Glomerular endothelial cell (primary cell): Measurements from ENCODE around the gene TH. TPM values are rescaled to one million over a fixed set of nuclear protein-coding genes. Genes with fewer than 3 reads are reported as not detected.
"Not testable (repeated sequence)": the region's sequence is repeated elsewhere in the genome, so short reads cannot be mapped to it uniquely, and the experiment has no call there.

ENCODE experiments used
- DNase-seq: peaks from one replicate; pipeline ENCODE4 v3.0.0-alpha.2; 2011; ENCODE audit warnings: low read depth, low spot score; ENCODE audit errors: extremely low read depth
- total RNA-seq: library from RNA; depleted of rRNA; stranded (reverse); fragments of >200 nt; gene quantifications from 2 replicates; pipeline ENCODE4 v1.2.3, GENCODE V29; 2015

Gene TH
- total RNA-seq, 1 donor from 2014 or later: 0.23 TPM

DNA sequence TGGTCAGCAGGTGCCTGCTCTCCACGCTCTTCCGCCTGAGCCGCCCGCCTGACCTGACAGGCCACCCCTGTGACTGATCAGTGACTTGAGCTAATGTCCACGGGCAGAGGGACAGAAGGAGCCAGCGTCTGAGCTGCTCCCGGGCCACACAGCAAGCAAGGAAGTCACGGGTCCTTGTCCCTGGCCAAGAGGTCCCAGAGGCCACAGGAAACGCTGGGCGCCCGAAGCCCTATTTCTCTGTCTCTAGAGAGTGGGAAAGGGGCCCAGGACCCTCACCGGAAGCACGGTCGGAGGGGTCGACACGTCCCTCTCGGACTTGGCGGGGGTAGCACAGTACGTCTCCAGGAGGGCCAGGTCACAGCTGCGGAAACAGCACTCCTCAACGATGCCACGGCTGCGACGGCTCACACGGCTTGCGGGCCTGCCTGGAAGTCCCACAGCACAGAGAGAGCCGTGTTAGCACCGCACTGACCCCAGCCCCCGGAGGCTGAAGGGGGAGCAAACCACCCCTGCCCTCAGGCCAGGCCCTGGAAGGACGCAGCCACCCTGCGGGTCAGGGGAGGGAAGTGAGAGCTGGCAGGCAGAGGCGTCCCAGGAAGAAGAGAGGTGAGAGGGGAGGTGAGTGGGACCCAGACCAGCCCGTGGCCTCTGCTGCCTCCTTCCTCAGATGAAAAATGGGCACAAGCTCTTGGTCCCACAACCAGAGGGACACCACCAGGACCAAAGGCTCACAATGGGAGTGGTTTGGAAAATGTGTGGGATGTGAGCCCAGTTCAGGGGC, 38.2 kb downstream of the TH start:
- DNase-seq: no peak

DNA sequence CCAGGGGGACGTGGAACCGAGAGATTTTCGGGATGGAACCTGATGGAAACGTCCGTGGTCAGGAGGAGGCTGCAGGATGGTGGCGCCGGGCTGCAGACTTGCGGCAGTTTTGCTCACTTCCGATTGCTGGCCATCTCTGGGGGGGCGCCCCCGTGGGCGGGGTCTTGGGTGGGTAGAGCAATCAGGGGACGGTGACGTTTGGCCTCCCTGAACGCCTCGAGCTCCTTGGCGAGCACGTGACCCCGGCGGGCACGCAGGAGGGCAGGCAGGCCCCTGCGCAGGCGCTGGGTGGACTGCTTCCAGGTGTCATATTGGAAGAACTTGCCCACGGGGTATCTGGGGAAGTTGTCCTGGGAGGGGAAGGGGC, 38.8 kb downstream of the TH start:
- DNase-seq: no peak

DNA sequence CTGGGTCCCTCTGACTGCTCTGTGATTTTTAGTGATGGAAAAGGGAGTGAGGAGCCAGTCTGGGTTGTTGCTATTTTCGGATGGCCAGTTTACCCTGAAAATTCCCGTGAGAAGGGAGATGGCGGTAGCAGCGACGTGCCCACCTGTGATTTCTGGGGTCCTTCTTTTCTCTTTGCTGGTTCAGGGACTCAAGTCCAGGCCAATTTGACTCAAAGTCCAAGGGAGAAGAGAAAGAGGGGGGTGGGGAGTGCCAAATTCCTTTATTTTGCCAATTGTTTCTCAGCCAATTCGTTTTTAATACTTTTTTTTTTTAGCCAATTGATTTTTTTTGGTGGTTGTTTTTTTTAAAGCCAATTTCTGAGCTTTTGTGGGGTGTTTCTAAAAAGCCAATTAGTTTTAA, 39.4 kb downstream of the TH start:
- no peak for DNase-seq

DNA sequence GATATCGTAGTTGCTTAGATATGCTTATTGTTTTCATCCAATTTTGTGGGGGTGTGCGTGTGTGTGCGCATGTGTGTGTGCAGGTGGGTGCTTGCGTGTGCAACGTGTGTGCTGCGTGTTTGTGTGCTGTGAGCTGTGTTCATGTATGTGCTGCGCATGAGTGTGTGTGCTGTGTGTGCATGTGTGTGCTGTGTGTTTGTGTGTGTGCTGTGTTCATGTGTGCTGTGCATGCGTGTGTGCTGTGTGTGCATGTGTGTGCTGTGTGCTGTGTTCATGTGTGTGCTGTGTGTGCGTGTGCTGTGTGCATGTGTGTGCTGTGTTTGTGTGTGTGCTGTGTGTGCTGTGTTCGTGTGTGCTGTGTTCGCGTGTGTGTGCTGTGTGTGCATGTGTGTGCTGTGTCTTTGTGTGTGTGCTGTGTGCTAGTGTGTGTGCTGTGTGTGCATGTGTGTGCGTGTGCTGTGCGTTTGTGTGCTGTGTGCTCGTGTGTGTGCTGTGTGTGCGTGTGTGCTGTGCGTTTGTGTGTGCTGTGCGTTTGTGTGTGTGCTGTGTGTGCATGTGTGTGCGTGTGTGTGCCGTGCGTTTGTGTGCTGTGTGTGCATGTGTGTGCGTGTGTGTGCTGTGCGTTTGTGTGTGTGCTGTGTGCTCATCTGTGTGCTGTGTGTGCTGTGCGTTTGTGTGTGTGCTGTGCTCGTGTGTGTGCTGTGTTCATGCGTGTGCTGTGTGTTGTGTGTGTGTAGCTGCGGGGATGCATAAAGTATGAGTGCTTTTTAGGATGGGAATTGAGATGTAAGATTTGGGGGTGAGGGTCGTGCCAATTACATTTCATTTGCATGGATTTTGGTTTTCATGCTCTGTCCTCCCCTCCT, 40.0 kb downstream of the TH start:
- no peak for DNase-seq

DNA sequence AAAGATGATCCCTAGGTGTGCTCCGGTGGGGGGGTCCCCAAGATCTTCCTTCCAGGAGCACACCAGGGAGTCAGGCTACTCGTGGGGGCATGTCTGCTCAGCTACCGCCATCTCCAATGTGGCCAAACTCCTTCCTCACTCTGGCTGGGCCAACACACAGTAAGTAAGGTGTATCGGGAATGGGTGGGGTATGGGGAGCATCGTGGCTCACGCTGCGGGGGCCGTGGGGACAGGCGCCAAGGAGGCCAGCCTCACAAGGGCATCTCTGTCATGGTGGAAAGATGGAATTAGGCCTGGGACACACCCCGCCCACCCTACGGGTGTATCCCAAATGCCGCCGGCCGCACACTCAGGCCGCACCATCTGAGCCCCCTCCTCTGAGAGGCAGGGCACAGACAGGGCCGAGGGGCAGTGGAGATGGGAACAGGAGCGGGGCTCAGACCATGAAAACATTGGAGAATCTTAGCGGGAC, 40.7 kb downstream of the TH start:
- no peak for DNase-seq

DNA sequence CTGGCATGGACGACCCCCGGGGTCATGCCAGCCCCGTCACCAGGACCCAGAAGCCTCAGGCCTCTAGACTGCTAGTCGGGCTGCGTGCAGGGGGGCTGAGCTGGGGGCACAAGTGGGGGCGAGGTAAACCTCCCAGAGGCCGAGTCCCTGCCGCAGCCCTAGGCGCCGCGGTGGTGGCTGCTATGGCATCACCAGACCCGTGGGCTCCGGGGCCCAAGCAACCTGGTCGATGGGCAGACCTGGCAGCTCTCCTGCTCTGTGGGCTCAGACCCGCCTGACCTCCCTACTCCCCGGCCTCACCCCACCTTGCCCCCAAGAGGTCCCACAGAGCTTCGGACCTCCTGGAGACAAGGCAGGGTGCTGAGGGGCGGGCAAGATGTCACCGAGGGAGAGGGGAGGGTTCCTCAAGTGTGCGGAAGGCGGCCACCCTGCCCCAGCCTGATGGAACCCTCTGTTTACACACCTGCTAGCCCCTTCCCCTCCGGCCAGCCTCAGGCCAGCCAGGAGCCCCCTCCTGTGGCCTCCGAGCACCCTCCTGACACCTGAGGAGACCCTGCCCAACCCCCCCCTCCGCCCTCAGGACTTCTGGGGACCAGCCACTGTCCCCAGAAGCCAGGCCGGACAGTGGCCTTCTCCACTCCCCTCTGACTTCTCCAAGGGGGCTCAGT, 41.8 kb downstream of the TH start:
- DNase-seq: no peak

DNA sequence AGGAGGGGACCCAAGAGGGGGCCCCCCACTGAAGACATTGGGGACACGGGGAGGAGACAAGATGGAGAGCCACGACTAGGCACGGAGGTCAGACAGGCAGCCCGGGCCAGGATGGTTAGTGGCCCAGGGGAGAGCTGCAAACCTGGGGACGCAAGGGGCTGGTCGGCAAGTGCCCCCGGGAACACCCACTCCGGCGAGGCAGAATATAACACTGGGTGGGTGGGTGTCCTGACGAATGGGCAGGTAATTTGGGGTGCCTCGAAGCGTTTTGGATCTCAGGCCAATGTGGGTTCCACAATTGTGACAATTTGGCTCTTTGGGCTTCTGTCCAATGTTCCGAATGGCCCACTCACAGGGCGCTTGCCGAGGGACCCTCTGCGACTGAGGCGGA, 42.3 kb downstream of the TH start:
- no peak for DNase-seq

DNA sequence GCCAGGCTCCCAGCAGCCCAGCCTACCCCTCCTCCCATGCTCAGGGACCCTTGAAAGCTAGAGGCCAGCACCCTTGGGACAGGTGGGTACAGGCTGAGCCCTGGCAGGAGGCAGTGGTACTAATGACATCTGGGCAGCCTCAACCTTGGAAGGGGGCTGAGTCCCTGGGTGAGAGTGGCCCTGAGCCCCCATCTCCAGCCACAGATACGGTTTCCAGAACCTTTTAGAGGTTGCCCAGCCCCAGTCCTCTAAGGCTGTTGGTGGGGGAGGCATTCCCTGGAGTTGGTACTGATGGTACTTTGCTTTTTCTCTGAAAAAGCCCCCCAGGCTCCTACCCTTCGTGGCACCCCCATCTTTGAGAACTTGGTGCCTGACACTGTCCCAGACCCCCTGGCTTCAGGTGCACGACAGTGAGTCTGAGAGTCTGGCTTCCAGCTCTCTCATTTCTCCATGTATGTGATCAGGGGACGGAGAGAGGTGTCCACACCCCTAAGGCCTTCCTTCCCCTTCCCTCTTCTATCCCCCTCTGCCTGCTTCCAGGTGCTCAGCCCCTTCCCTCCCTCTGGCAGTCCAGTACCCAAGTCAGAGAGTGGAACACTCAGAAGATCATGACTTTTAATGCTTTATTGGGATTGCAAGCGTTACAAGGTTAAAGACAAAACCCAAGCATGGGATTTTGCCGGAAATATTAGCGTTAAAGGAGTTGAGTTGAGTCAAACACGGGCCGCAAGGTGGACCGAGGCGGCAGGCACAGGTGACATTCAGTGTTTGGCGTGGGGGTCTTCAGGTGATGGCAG, 42.9 kb downstream of the TH start:
- no peak for DNase-seq

DNA sequence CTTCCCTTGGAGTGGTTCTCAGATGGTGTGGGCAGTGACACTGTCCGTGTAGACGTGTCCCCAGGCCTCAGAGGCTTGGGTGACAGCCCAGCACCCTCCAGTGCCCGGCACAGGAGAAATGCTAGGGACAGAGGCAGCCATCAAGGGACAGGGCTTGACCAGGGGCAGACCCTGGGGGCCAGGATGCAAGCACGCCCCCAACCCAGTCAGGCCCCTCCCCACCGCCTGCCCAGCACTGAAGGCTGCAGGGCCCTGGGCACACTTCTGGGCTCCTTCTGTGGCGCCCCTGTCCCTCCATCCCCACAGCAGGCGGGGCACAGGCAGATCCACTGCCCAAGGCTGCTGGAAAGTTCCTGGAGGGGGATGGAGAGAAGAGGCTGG, 43.5 kb downstream of the TH start:
- no peak for DNase-seq

DNA sequence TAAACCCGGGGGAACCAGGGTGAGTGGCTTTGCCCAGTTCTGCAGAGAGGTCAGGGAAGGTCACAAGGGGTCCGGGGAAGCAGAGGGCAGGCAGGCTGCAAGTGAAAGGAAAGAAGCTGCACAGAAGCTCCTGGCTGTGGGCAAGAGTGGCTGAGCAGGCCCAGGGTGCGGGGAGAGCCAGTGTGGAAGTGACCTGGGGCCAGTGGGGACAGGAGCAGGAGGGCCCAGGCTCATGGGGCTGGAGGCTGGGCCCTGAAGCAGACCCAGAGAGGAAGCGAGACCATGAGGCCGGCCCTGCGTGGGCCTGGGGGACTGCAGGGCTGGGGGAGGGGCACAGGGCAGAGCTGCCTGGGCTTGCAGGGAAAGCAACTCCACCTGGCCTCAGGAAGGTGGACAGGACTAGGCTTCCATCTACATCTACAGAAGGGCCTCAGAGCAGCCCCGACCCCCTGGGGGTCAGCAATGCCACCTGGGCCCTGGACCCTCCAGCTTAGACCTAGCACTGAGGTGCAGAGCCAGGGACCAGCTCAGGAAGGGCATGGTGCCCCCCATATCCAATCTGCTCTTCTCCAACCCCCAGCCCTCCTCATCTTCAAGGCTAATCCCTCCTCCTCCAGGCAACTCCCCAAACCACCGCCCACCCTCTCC, 44.0 kb downstream of the TH start:
- DNase-seq: no peak

DNA sequence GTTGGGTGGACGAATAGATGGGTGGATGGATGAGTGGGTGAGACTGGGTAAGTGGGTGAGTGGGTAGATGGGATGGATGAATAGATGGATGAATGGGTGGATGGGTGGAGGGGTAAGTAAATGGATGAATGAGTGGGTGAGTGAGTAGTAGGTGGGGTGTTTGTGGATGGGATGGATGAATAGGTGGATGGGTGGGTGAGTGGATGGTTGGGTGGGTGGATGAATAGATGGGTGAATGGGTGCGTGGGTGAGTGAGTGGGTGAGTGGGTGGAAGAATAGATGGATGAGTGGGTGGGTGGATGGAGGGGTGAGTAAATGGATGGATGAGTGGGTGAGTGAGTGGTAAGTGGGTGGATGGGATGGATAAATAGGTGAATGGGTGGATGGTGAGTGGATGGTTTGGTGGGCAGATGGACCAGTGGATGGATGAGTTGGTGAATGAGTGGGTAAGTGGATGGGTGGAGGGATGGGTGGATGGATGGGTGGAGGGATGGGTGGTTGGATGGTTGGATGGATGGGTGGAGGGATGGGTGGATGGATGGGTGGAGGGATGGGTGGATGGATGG, 45.0 kb downstream of the TH start:
- DNase-seq: no peak

DNA sequence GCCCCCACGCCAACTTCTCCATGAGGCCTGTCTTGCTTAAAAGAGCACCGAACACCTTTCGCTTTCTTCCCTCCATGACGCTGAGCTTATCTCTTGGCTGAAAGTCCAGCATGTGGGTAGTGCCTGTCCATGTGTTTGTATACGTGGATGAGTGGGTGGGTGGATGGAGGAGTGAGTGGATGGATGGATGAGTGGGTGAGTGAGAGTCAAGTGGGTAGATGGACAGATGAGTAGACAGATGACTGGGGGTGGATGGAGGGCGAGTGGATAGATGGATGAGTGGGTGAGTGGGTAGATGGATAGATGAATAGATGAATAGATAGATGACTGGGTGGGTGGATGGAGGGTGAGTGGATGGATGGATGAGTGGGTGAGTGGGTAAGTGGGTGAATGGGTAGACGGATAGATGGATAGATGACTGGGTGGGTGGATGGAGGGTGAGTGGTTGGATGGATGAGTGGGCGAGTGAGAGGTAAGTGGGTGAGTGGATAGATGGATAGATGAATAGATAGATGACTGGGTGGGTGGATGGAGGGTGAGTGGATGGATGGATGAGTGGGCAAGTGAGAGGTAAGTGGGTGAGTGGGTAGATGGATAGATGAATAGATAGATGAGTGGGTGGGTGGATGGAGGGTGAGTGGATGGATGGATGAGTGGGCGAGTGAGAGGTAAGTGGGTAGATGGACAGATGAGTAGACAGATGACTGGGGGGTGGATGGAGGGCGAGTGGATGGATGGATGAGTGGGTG, 46.7 kb downstream of the TH start:
- DNase-seq: not testable (repeated sequence)

DNA sequence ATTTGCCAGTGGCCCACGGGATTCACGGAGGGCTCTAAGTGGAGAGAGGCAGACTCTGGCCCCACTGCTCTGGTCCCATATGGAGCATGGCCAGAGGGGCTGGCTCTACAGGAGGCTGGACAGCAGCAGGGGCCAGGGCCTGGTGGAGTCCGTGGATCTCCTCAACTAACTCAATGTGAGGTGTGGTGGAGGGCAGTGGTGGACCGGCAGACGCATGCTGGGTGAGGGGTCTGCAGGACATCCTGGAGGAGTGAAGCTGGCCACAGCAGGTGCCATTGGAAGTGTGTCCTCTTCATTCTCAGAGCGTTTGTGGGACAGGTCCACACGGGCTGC, 48.0 kb downstream of the TH start:
- no peak for DNase-seq

DNA sequence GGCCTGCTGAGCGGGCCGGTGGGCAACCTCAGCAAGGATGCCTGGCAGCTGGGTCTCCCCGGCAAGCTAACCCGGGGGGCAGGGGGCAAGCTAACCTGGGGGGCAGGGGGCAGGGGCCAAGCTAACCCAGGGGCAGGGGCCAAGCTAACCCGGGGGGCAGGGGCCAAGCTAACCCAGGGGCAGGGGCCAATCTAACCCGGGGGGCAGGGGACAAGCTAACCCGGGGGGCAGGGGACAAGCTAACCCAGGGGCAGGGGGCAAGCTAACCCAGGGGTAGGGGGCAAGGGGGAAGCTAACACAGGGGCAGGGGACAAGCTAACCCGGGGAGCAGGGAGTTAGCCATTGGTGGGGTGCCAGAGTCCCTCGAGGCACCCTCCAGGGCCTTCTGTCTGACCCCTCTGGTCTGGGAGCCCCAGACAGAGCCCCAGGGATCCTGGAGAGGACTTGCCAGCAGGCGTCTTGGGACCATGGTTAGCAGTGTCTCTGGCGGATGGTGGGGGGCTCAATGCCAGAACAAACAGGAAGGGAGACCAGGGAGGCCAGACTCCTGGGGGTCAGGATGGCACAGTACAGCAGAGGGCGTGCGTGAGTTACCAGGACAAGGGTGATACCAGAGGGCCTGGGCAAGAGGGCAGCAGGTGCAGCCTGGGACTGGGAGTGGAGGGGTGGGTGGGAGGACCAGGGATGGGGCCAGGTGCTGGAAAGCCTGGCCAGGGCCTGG, 48.5 kb downstream of the TH start:
- no peak for DNase-seq

DNA sequence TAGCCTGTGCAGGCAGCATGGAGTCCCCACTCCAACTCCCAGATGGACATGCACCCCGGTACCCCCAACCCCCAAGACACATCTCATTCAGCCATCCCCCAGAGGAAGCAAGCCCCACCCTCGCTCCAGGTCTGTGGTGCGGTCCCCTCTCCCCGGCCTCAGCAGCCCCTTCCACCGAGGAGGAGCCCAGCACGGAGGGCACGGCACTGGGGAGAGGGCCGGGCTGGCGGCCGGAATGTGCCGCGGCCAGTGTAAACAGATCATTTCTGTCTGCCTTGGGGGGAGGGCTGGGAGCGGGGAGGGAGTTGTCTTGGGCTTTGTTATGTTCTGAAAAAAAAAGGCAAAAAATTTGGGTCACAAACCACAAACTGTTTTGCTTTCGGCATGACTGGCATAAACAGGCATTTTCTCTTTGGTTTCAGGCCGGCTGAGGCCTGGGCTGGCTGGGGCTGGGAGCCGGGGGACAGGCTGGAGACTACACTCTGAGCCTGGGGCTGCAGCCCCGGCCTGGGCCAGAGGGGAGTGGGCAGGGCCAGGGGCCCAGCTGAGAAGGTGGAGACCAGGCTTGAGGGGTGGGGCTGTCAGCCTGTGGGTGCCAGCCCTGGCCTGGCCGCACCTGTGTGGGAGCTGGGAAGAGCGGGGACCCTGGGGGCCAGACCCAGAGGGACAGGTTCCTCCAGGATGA, 49.3 kb downstream of the TH start:
- DNase-seq: no peak

DNA sequence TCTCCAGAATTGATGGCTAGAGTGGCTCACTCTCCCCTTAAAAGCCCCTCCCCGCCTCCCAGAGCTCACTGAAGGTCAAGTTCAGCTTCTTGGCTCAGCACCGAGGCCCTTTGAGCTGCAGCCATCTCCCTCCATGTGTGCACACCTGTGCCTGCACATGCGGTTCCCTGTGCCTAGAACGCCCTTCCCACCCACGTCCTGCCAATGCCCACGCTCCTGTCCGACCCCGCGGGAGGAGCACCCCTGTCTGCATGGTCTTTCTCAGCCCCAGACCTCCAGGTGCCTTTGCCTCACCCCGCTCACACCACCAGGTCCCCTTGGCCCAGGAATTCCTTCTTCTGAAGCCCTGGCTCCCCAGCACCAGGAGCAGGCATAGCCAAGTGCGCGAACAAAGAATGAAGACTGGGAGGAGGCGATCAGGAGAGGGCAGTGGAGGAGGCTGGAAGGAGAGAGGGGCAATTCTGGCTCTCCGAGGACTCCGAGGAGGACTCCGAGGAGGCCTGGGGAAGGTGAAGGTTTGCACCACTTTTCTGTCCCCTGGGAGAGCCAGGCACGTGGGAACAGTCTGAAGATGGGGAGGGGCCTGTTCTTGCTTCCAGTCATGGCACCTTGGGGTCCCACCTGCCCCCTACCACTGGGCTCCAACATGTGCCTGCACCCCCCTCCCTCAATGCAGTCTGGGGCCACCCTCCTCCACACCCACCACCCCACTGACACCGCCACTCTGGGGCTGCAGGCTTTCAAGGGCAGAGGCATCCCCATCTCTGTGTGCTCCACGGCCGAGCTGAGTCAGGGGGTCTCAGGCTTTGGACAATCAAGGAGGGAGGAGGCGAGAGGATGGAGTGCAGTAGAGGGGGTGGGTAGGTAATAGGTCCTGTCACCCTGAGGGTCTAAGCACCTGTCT, 50.1 kb downstream of the TH start:
- DNase-seq: no peak
